Hematopoietic multipotent progenitor cell (in vitro differentiated cells): ENCODE results near the gene ANOS1. TPM values are rescaled to one million over a fixed set of nuclear protein-coding genes. Genes with fewer than 3 reads are reported as not detected.
"Not testable (repeated sequence)": the region's sequence is repeated elsewhere in the genome, so short reads cannot be mapped to it uniquely, and the experiment has no call there.

Source experiments
- DNase-seq, 3 donors: peaks; one replicate each; pipeline ENCODE4 v3.0.0-alpha.2; 2011 to 2015; ENCODE audit warnings: low read depth in 2 of 3, low spot score in 2 of 3
- total RNA-seq: library from RNA; depleted of rRNA; stranded (reverse); fragments of >200 nt; gene quantifications from one replicate; pipeline ENCODE4 v1.2.3, GENCODE V29; 2012

ANOS1 gene
- total RNA-seq, 1 donor = 0.27 TPM

- DNase-seq = no peak
Measured at GRCh38 chrX:8636497-8636896, 95.4 kb downstream of the ANOS1 start.

- no peak for DNase-seq
Measured at GRCh38 chrX:8635812-8636211, 96.1 kb downstream of the ANOS1 start.

- no peak for DNase-seq
Measured at GRCh38 chrX:8632924-8633323, 99.0 kb downstream of the ANOS1 start.

GRCh38 chrX:8629871-8630270 is 102.1 kb downstream of the ANOS1 start:
- DNase-seq = no peak

- no peak for DNase-seq
Measured at GRCh38 chrX:8627796-8628195, 104.1 kb downstream of the ANOS1 start.

GRCh38 chrX:8607326-8607725 is 124.6 kb downstream of the ANOS1 start:
- no peak for DNase-seq

- DNase-seq = no peak
Measured at GRCh38 chrX:8604131-8604530, 127.8 kb downstream of the ANOS1 start.

- DNase-seq = no peak
Measured at GRCh38 chrX:8591501-8591900, 140.4 kb downstream of the ANOS1 start.

GRCh38 chrX:8586953-8587352 is 145.0 kb downstream of the ANOS1 start:
- DNase-seq = no peak

GRCh38 chrX:8579602-8580001 is 152.3 kb downstream of the ANOS1 start:
- DNase-seq = no peak

- no peak for DNase-seq
Measured at GRCh38 chrX:8576821-8577220, 155.1 kb downstream of the ANOS1 start.

- no peak for DNase-seq
Measured at GRCh38 chrX:8565729-8566128, 166.2 kb downstream of the ANOS1 start.

- DNase-seq = no peak
Measured at GRCh38 chrX:8548446-8548845, 183.5 kb downstream of the ANOS1 start.

- DNase-seq = no peak
Measured at GRCh38 chrX:8546715-8547114, 185.2 kb downstream of the ANOS1 start.

GRCh38 chrX:8520791-8521190 is 211.1 kb downstream of the ANOS1 start:
- no peak for DNase-seq

GRCh38 chrX:8520178-8520577 is 211.8 kb downstream of the ANOS1 start:
- DNase-seq = no peak

- DNase-seq = no peak
Measured at GRCh38 chrX:8504451-8504850, 227.5 kb downstream of the ANOS1 start.

GRCh38 chrX:8502101-8502500 is 229.8 kb downstream of the ANOS1 start:
- DNase-seq = not testable (repeated sequence)

- no peak for DNase-seq
Measured at GRCh38 chrX:8500203-8500602, 231.7 kb downstream of the ANOS1 start.

- DNase-seq = not testable (repeated sequence)
Measured at GRCh38 chrX:8495036-8495435, 236.9 kb downstream of the ANOS1 start.

GRCh38 chrX:8484360-8484949 is 247.5 kb downstream of the ANOS1 start:
- no peak for DNase-seq
